ENCODE data around the gene MCF2L2.

Gene MCF2L2

DNA sequence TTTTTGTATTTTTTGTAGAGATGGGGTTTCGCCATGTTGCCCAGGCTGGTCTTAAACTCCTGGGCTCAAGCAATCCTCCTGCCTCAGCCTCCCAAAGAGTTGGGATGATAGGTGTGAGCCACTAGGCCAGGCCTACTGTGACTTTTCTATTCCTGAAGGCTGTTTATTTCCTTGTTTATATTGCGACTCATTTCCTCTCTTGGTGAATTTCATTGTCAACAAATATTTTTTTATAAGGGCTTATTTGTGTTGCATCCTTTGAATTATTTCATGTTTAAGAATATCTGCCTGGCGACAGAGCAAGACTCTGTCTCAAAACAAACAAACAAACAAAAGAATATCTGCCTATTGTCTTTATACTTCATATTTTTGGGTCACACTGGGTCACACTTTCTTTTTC, 299.7 kb downstream of the MCF2L2 start:
- no peak for TF ChIP-seq CTCF (IDR thresholded peaks at IDR 0.05; ENCODE audit: control extremely low read depth, extremely low read depth, low read depth, missing control alignments)
- POLR2A ChIA-PET, result no interaction called here
- DNase-seq (ENCODE audit: extremely low spot score), result no peak
- CTCF ChIA-PET, result interaction anchor here (0.8 to 1.2 kb wide), 3 partner anchors 15 to 253 kb away, joined by 3 to 4 read pairs (median 3); no protein-coding TSS in a partner anchor
